BLaER1 (cell line): ENCODE measurements around the gene LRRC27.

Experiments
- H3K27ac ChIP-seq: shearing (Covaris generic); formaldehyde crosslinking; 2 replicates; pipeline ENCODE4 v1.8.1; 2022
- H3K27me3 ChIP-seq: shearing (Covaris generic); formaldehyde crosslinking; 2 replicates; pipeline ENCODE4 v1.8.1; 2022
- H3K36me3 ChIP-seq: shearing (Covaris generic); formaldehyde crosslinking; 2 replicates; pipeline ENCODE4 v1.8.1; 2022
- H3K4me1 ChIP-seq: shearing (Covaris generic); formaldehyde crosslinking; 2 replicates; pipeline ENCODE4 v1.8.1; 2022
- H3K4me2 ChIP-seq: shearing (Covaris generic); formaldehyde crosslinking; 2 replicates; pipeline ENCODE4 v1.8.1; 2022
- H3K4me3 ChIP-seq: shearing (Covaris generic); formaldehyde crosslinking; 2 replicates; pipeline ENCODE4 v1.8.1; 2022
- H3K9ac ChIP-seq: shearing (Covaris generic); formaldehyde crosslinking; 2 replicates; pipeline ENCODE4 v1.8.1; 2022
- H3K9me3 ChIP-seq: shearing (Covaris generic); formaldehyde crosslinking; 2 replicates; pipeline ENCODE4 v1.8.1; 2022
- H4K20me1 ChIP-seq: shearing (Covaris generic); formaldehyde crosslinking; 2 replicates; pipeline ENCODE4 v1.8.1; 2022
- Cebpa-rat ChIP-seq: shearing (Covaris generic); IDR thresholded peaks from 2 replicates; pipeline ENCODE4 v1.8.1; 2022

Gene LRRC27

DNA sequence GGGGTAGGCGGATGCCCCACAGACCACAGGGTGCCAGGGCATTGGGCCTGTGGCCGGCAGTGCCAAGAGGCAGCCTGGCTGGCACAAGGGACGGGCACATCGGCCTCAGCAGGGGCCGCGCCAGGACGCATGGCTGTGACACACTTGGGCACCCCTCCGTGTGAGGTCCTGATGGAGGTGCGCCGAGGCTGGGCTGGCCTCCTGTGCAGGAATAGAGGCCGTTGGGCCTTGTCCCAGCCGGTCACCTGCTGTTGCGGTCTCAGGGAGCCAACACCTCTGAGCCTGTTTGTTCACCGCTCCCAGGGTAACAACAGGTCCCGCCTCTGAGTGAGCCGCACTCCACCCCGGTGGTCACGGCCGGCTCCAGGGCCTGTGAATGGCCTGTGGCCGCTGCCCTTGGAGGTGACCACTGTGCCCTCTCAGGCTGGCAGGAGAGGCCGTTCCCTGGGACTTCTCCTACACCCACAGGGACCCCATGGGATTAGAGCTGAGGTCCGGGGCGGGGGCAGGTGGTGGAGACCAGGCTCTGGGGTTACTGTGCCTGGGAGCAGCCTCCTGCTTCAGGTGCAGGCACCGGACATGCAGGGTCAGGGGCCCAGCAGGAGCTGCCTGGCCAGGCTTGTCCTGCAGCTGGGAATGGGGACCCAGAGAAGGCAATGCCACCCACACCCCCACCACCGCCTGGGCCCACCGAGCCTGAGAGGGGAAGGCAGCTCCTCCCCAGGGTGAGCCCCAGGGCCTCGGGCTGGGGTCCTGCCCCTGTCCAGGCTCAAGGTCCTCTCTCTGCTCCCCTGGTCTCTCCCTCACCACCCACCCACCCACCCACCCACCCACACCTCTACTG lies 77.1 kb downstream of the LRRC27 start:
- peaks cover 91% of the 10 kb centered on the region for H3K4me1 ChIP-seq
- peak overlapping the region; percentile 91 for H3K4me2 ChIP-seq
- H3K27ac ChIP-seq = peak overlapping the region; percentile 82
- H3K9me3 ChIP-seq = no peaks in the 10 kb centered on the region
- TF ChIP-seq Cebpa-rat = no peak
- peak overlapping the region; percentile 59 for H3K9ac ChIP-seq
- H3K36me3 ChIP-seq = peaks cover 18% of the 10 kb centered on the region
- peaks cover 64% of the 10 kb centered on the region for H4K20me1 ChIP-seq
- peak overlapping the region; percentile 44 for H3K4me3 ChIP-seq
- H3K27me3 ChIP-seq = peaks cover 4% of the 10 kb centered on the region; the same call in 1 of the 2 replicates

DNA sequence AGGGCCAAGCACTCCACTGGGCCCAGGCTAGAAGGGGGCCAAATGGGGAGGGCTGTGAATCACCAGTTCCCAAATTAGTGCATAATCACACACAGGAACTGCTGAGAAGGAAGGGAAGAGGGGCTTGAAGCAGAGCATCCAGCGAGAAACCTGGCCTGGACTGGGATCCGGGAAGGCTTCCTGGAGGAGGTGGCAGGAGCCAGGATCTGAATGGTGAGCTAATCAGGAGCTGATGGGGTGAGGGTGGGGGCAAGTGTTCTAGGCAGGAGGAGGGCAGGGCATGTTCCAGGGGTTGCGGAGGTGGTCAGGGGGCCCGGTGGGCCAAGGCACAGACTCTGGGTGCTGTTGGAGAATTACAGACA lies 77.7 kb downstream of the LRRC27 start:
- Histone ChIP-seq H3K4me2 (peak overlapping the region; percentile 91), H3K9me3 (no peaks in the 10 kb centered on the region), H3K27me3 (peaks cover 4% of the 10 kb centered on the region; the same call in 1 of the 2 replicates), H4K20me1 (peaks cover 66% of the 10 kb centered on the region), H3K4me3 (no peak overlapping the region; the same call in 1 of the 2 replicates), H3K4me1 (peaks cover 93% of the 10 kb centered on the region), H3K27ac (peak overlapping the region; percentile 82), H3K36me3 (peaks cover 18% of the 10 kb centered on the region), H3K9ac (peak overlapping the region; percentile 59)
- no peak for TF ChIP-seq Cebpa-rat

DNA sequence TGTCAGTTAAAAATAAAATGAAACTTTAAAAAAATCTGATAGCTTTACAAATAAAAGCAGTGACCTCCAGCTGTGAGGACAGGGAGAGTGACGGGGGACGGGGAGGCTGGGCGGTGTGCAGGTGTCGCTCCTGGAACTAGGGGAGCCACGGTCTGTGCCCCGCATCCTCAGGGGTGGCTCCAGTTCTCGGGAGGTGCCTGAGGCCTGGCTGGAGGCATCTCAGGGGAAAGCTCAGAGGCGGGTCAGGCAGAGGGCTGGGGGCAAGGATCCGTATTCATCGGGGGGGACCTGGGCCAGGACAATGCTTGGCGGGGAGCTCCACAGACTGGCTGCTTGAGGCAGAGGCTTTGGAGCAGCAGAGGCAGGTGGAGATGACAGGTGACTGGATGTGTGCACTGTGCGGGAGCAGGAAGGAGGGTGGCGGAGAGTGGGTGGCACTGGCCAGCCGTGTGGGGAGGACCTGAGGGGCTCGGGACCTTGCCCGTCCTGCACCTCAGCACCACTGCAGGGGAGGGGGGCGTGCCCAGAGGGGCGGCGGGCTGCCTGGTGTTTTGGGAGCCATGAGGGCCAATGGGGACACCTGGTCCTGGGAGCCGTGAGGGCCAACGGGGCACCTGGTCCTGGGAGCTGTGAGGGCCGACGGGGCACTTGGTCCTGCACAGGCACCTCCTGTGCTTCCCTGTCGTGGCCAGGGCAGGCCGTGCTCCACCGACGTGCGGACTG lies 78.2 kb downstream of the LRRC27 start:
- peaks cover 12% of the 10 kb centered on the region for H3K36me3 ChIP-seq
- H3K9me3 ChIP-seq = no peaks in the 10 kb centered on the region
- no peak for TF ChIP-seq Cebpa-rat
- peaks cover 99% of the 10 kb centered on the region for H3K4me1 ChIP-seq
- H3K27me3 ChIP-seq = peaks cover 4% of the 10 kb centered on the region; the same call in 1 of the 2 replicates
- H3K27ac ChIP-seq = peak overlapping the region; percentile 82; the same call in 1 of the 2 replicates
- peak overlapping the region; percentile 59 for H3K9ac ChIP-seq
- H4K20me1 ChIP-seq = peaks cover 68% of the 10 kb centered on the region
- H3K4me2 ChIP-seq = peak overlapping the region; percentile 91
- H3K4me3 ChIP-seq = no peak overlapping the region

DNA sequence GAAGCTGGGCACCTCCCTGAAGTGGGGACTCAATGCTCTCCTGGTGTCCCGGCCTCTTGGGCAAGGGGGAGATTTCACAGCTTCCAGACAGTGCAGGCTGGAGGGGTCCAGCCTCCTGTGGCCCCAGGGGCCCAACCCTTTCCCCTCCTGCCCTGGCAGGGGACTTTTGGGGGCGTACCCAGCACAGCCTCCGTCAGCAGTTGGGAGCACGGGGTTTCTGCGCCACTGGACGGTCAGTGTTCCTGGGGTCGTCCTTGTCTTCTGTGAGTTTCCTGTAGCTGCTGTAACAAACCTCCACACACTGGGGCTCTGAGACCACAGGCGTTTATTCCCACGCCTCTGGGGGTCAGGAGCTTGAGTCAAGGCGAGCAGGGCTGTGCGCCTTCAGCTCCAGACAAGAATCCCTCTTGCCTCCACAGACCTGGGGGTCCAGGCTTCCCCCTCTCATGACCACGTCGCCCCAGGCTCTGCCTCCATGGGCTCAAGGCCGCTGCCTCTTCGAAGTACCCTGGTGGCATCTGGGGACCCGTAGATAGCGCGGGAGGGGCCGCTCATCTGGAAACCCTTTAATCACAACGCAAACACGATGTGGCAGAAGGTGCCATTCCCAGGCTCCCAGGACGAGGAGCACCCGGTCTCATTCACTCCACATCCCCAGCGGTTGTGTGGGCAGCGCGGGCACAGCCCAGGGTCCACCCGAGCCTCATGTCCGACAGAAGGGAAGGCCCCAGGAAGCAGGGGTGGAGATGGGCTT lies 79.0 kb downstream of the LRRC27 start:
- Histone ChIP-seq H3K27me3 (peaks cover 4% of the 10 kb centered on the region; the same call in 1 of the 2 replicates), H3K27ac (peak overlapping the region; percentile 23), H3K36me3 (peaks cover 5% of the 10 kb centered on the region), H3K4me2 (peak overlapping the region; percentile 91), H3K4me1 (peaks cover 99% of the 10 kb centered on the region), H3K9ac (0 out of 2 replicates have a peak overlapping the region, but pooled peaks have one; percentile 44), H3K4me3 (no peak overlapping the region; the same call in 1 of the 2 replicates), H4K20me1 (peaks cover 70% of the 10 kb centered on the region), H3K9me3 (no peaks in the 10 kb centered on the region)
- TF ChIP-seq Cebpa-rat = no peak

DNA sequence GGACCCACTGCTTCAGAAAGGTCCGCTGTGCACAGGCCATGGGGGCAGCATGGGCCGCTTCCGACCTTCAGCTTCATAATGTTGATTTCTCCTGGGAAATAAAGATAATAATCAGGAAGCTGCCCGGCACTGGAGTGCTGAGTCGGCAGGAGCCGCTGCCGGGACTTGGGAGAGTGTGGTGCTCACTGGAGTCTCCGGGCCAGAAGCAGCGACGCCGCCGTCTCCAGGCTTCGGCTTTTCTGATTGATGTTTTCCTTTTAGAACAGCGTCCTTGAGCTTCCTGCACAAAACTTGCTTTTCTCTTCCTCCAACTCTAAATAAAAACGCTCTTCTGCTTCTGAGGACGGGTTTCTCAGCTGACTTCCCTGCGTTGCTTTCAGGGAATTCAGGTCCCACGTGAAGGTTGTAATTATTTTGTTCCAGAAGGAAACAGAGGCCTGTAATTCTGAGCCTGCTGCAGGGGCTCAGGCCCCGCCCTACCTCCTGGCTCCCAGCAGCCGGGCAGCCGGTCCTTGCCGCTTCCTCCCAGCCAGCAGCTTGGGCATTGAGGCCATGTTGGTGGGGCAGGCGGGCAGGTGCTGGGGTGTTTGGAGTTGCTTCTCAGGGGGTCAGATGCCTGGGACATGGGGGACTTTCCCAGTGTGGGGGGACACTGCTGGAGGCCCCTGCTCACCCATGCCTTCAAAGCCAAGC lies 79.7 kb downstream of the LRRC27 start:
- peaks cover 78% of the 10 kb centered on the region for H4K20me1 ChIP-seq
- peak overlapping the region; percentile 91 for H3K4me2 ChIP-seq
- H3K4me3 ChIP-seq = no peak overlapping the region; the same call in 1 of the 2 replicates
- 0 out of 2 replicates have a peak overlapping the region, but pooled peaks have one; percentile 44 for H3K9ac ChIP-seq
- H3K27me3 ChIP-seq = peaks cover 4% of the 10 kb centered on the region; the same call in 1 of the 2 replicates
- H3K4me1 ChIP-seq = peaks cover 99% of the 10 kb centered on the region
- H3K9me3 ChIP-seq = no peaks in the 10 kb centered on the region
- peak overlapping the region; percentile 23; the same call in 1 of the 2 replicates for H3K27ac ChIP-seq
- TF ChIP-seq Cebpa-rat = no peak
- H3K36me3 ChIP-seq = no peaks in the 10 kb centered on the region; the same call in 1 of the 2 replicates

DNA sequence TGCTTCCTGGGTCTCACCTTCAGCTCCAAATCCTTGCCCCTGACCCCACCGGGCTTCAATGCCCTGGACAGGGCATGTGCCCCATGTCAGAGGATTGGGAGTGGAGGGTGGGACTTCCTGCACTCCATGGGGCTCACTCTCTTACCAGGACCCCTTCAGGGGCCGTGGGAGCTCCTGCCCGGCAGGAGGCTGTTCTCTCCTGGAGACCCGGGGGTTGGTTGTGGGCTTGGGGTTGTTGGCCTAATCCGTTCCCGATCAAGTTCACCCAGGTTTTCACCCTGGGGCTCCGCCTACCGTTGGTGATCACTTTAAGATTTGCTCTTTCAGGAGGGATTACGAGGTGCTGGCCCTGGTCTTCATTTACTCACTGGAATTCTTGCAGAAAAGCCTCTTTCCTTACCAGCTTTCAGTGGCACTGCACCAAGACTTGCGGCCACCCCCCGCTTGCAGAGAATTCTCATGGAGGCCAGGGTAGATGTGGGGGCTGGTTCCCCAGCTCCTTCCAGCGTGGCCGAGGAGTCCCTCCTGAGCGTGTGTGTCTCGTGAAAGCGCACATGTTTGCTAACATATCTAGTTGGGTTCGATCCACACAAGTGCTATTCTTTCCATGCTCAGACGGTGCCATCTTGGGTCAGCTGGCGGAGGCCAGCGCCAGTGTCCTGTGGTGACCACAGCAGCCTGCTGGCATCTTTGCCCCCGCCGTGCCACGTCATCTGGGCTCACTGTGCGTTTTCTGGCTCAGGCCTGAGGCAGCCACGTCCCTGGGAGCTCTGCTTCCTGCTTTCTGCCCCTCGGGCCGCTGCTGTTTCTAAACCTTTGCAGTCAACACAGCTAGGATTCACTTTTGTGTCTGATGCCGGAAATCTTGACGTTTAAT lies 80.6 kb downstream of the LRRC27 start:
- no peaks in the 10 kb centered on the region for H3K9me3 ChIP-seq
- no peak overlapping the region for H3K9ac ChIP-seq
- no peak overlapping the region for H3K27ac ChIP-seq
- peaks cover 99% of the 10 kb centered on the region for H3K4me1 ChIP-seq
- H3K4me3 ChIP-seq = no peak overlapping the region
- H4K20me1 ChIP-seq = peaks cover 80% of the 10 kb centered on the region
- H3K27me3 ChIP-seq = peaks cover 4% of the 10 kb centered on the region; the same call in 1 of the 2 replicates
- H3K4me2 ChIP-seq = peak overlapping the region; percentile 91
- TF ChIP-seq Cebpa-rat = no peak
- H3K36me3 ChIP-seq = no peaks in the 10 kb centered on the region; the same call in 1 of the 2 replicates

DNA sequence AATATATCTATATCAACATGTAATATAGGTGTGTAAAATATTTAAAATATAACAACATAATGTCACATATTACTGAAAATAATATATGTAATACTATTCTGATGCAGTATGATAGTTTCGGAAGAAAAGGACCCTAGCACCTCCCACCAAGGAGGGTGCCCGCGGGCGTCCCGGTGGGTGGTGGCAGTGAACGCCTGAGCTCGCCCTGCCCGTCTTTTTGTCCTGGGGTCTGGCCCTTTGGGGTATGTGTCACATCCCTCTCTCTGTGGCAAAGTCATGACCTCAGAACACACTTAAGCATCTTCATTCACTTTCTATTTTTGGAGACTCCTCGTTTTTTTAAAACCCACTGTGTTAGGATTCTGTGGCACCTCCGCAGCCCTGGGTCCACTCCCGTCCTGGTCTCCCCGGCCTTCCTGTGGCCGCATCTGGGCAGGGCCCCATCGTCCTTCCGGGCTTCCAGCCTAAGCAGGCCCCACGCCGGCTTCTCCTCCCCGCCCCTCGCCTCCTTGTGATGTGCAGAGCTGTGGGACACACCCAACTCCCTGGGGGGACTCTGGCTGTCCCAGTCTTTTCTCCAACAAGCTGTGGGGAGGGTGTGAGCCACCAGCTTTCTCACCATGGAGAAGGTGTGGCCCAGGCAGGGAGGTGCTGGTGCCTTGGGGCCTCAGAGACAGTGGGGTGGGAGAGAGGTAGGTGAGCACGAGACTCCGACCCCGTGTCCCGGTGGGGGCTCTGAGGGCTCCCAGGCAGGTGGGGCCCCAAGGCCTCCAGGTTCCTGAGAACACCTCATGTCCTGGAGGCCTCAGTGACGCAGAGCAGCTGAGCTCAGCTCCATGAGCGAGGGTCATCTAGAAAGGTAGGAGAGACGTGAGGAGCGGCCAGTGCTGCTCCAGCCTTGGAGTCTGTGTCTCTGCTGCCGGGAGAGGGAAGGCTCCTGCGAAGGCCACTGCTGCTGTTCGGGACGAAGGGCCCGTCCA lies 81.5 kb downstream of the LRRC27 start:
- H3K4me1 ChIP-seq = peaks cover 99% of the 10 kb centered on the region

More for the DNA sequence above, 81.5 kb downstream of the LRRC27 start:
- Histone ChIP-seq H3K9me3 (no peaks in the 10 kb centered on the region), H3K9ac (peak overlapping the region; percentile 48), H3K27me3 (peaks cover 4% of the 10 kb centered on the region; the same call in 1 of the 2 replicates), H4K20me1 (peaks cover 74% of the 10 kb centered on the region), H3K4me3 (no peak overlapping the region), H3K27ac (no peak overlapping the region; the same call in 1 of the 2 replicates), H3K36me3 (no peaks in the 10 kb centered on the region; the same call in 1 of the 2 replicates), H3K4me2 (peak overlapping the region; percentile 91)
- no peak for TF ChIP-seq Cebpa-rat
